ENCODE data around the gene N4BP2L1.

The N4BP2L1 gene

DNA sequence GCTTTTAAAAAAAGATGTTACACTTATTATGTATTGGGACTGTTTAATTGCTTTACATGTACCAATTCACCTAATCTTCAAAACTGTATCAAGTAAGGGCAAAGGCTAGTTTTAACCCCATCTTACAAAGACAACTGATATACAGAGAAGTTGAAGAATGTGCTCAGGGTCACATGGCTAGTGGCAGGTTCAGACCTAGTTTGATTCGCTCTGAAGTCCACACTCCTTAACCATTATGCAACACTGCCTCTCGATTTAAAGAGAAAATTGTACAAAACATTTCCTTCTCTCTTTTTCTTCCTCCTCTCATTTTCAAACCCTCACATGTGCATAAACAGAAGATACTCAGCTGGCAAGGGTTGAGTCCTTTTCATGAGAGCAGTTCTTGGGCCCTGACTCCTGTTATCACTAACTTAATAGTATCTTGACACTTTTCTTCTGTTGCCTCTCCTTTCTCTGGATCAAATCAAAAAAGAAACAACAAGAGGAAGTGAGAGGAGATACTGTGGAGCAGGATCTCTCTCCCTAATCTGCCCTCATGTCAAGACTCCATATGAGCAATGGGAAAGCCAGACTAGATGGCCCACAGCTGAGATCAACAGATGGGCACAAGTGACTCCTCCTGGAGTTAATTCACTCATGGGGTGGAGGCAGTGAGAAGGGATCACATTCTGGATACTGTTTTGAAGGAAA lies 19.0 kb upstream of the N4BP2L1 start:
- Mint-ChIP-seq H3K9me3 (no peaks in the 10 kb centered on the region), H3K4me3 (no peak overlapping the region), H3K27ac (peak overlapping the region in 1 of 2 donors; percentile 30), H3K4me1 (peaks cover 14% of the 10 kb centered on the region), H3K27me3 (no peaks in the 10 kb centered on the region)
- no peak for DNase-seq
- no peak for ATAC-seq

DNA sequence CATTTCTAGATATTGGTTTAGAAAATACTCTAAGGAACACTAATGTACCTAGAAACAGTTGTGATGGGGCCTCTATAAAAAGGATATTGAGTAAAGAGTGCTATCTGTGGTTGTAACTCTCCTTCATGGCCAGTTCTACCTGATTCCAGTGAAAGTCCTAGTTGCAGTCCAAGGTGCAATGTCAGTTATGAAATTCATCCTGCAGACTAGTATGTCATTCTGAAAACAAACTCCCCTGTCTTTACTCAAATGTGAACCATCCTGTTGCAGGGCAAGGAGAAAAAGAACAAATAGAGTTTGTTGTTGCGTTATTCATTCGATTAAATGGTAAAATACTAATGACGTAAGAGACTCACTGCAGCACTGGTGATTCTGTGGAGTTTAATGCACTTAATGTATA lies 18.3 kb upstream of the N4BP2L1 start:
- DNase-seq (no peak), ATAC-seq (no peak)
- Mint-ChIP-seq H3K4me1 (peaks cover 14% of the 10 kb centered on the region), H3K27ac (no peak overlapping the region), H3K4me3 (no peak overlapping the region), H3K9me3 (no peaks in the 10 kb centered on the region), H3K27me3 (no peaks in the 10 kb centered on the region)

DNA sequence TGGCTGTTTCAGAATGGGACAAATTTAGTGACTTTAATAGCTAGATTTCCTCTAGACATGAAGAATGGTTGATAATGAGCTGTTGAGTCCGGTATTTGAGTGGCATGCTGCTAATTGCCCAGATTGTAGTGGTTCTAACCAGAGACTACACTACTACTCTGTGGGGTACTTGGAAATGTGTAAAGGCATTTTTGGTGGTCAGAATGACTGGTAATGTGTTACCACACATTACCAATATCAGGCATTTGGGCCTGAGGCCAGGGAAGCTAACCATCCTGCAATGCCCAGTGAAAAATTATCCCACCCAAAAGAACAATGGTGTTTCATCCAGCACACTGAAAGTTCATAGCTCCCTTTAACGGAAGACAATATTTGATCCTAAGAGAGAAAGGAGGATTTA lies 17.5 kb upstream of the N4BP2L1 start:
- peaks cover 14% of the 10 kb centered on the region for H3K4me1 Mint-ChIP-seq
- DNase-seq: no peak
- H3K9me3 Mint-ChIP-seq: no peaks in the 10 kb centered on the region
- ATAC-seq: no peak
- H3K27me3 Mint-ChIP-seq: no peaks in the 10 kb centered on the region
- no peak overlapping the region for H3K4me3 Mint-ChIP-seq
- peak overlapping the region in 1 of 2 donors; percentile 8 for H3K27ac Mint-ChIP-seq

DNA sequence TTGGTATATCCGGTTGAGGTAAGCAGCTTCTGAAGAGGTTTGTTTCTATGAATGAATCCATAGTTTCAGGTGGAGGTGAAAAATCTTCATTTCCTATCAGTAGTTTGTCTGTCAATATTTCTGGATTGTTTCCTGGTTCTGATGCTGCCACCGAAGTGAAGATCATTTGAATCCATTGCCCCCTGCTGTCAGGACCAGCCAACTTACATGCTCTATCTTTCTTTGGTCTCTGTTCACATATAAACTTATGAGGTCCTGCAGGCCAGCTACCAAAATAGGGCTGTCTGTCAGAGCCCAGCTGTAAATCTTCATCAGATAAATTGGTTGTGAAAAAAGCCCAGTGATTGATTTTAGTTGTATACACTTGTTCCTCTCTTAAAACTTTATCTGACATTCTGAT lies 15.2 kb upstream of the N4BP2L1 start:
- Mint-ChIP-seq H3K27ac (no peak overlapping the region), H3K9me3 (no peaks in the 10 kb centered on the region), H3K4me1 (peaks cover 9% of the 10 kb centered on the region), H3K4me3 (no peak overlapping the region), H3K27me3 (no peaks in the 10 kb centered on the region)
- DNase-seq (peak; percentile 9 to 21), ATAC-seq (peak; percentile 71)

DNA sequence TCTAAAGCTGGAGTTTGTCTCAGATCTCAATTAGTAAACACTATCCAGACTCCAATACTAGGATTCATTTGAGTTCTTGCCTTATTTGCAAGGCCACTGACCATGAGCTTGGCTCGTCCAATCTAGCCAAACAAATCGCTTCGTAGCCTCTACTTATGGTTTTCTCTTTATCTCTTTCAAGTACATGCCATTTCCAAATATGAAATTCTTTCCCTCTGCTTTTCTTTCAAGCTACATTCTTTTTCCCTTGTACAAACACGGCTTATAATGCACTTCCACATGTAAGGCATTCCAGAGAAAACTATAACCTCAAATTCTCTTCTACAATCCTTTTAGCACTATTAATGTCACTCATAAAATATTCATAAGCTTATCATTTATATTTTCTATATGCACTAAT lies 10.9 kb upstream of the N4BP2L1 start:
- Mint-ChIP-seq H3K4me1 (peaks cover 6% of the 10 kb centered on the region), H3K27ac (peak overlapping the region in 1 of 2 donors; percentile 2), H3K9me3 (no peaks in the 10 kb centered on the region), H3K27me3 (no peaks in the 10 kb centered on the region), H3K4me3 (no peak overlapping the region)
- DNase-seq: no peak
- no peak for ATAC-seq

DNA sequence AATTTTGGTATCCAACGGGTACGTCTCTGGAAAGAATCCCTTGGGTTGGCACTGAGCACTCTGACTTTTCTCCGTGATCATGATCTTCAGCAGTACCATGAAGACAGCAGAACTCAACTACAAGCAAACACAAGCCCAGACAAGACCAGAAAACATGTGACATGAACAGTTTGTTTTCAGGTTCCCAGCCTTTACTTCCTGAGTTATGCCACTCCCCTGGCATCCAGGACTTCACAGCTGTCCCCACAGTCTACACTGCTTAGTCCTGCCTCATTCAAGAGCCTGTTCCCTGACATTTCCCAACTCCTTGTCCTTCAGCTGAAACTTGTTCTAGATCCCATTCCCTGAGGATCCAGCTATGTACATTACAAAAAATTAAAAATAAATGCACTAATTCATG lies 4.9 kb upstream of the N4BP2L1 start:
- peaks cover 17% of the 10 kb centered on the region for H3K4me1 Mint-ChIP-seq
- no peak overlapping the region for H3K27ac Mint-ChIP-seq
- ATAC-seq (no peak), DNase-seq (no peak)
- H3K4me3 Mint-ChIP-seq: no peak overlapping the region
- H3K27me3 Mint-ChIP-seq: no peaks in the 10 kb centered on the region
- H3K9me3 Mint-ChIP-seq: no peaks in the 10 kb centered on the region

DNA sequence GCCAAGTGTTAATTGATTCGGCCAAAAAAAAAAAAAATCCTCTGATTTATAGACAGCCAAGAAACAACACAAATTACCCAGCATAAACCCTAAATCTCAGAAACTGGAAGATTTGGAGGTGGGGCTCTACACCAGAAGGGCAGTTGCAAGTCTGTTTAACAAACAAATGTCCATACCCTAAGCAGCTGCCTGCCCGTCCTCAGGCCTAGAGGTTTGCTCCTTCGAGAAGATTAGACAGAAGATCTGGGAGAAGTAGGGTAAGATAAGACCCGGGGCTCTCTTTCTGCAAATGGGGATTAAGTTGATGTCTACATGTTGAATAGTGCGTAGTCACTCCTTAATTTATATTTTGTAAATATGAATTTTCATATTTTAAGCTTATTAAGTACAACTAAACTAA lies 3.4 kb upstream of the N4BP2L1 start:
- ATAC-seq (no peak), DNase-seq (no peak)
- H3K27me3 Mint-ChIP-seq: no peaks in the 10 kb centered on the region
- H3K9me3 Mint-ChIP-seq: no peaks in the 10 kb centered on the region
- no peak overlapping the region for H3K4me3 Mint-ChIP-seq
- no peak overlapping the region for H3K27ac Mint-ChIP-seq
- H3K4me1 Mint-ChIP-seq: peaks cover 21% of the 10 kb centered on the region

GRCh38 chr13:32430018-32430747 lies 2.3 kb upstream of the N4BP2L1 start:
- H3K4me3 Mint-ChIP-seq: peak overlapping the region in 1 of 2 donors; percentile 6
- ATAC-seq (no peak), DNase-seq (no peak)
- peak overlapping the region; percentile 17 to 86 for H3K27ac Mint-ChIP-seq
- no peaks in the 10 kb centered on the region for H3K9me3 Mint-ChIP-seq
- peaks cover 33% of the 10 kb centered on the region for H3K4me1 Mint-ChIP-seq
- H3K27me3 Mint-ChIP-seq: no peaks in the 10 kb centered on the region

GRCh38 chr13:32429433-32429909 lies 1.5 kb upstream of the N4BP2L1 start:
- Mint-ChIP-seq H3K9me3 (no peaks in the 10 kb centered on the region), H3K27me3 (no peaks in the 10 kb centered on the region)

DNA sequence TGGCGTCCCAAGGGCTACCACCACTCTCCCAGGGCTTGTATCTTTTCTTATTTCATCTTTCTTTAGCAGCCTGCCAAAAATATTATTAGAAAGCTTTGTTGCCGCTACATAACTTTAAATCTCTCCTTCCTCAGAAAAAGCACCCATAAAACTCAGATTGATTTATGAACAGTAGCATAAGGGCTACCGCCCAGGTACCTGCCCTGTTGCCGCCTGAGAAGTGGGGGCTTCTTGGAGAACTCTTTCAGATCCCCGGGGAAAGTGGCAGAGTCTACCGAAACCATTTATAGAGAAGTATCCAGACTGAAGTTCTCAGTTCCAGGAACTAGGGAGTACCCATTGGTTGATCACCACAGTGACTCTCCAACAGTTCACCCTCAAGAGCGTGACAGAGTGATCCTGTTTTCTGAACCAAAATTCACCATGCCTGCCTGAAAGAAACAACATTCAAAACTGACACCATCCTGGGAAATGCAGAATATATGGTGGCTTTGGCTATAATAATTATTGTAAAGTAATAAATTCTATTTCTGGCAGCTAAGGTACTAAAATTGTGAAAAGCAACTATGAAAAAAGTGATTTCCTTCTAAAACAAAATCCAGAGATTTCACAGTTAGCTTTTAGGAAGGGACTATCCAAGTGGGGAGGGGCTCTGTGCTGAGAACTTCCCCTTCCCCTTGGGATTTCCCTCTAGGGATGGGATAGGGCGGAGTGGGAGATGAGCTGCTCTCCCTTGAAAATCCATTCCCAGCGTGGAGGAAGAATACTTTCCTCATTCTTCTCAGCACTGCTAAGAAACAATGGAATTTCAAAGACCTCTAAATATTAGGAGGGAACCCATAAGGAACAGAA lies 877 bp upstream of the N4BP2L1 start:
- peaks cover 43% of the 10 kb centered on the region for H3K4me1 Mint-ChIP-seq
- ATAC-seq: no peak
- peak overlapping the region; percentile 92 to 99 for H3K27ac Mint-ChIP-seq
- H3K4me3 Mint-ChIP-seq: peak overlapping the region; percentile 81 to 96
- H3K9me3 Mint-ChIP-seq: no peaks in the 10 kb centered on the region
- DNase-seq: peak in 1 of 2 donors; percentile 9
- H3K27me3 Mint-ChIP-seq: no peaks in the 10 kb centered on the region

More at GRCh38 chr13:32429433-32429909, 1.5 kb upstream of the N4BP2L1 start:
- peaks cover 37% of the 10 kb centered on the region for H3K4me1 Mint-ChIP-seq
- ATAC-seq: no peak
- DNase-seq: no peak
- H3K4me3 Mint-ChIP-seq: peak overlapping the region in 1 of 2 donors; percentile 13
- peak overlapping the region in 1 of 2 donors; percentile 76 for H3K27ac Mint-ChIP-seq

- ATAC-seq (peak; percentile 40), DNase-seq (peak; percentile 68 to 73)
- Mint-ChIP-seq H3K27me3 (no peaks in the 10 kb centered on the region), H3K4me3 (peak overlapping the region; percentile 97), H3K27ac (peak overlapping the region; percentile 96 to 98), H3K4me1 (peaks cover 53% of the 10 kb centered on the region), H3K9me3 (no peaks in the 10 kb centered on the region)
These were observed 709 bp downstream of the N4BP2L1 start for GRCh38 chr13:32426990-32427851.

GRCh38 chr13:32426191-32426989 lies 1.5 kb downstream of the N4BP2L1 start:
- peak; percentile 57 for ATAC-seq
- Mint-ChIP-seq H3K9me3 (no peaks in the 10 kb centered on the region), H3K27me3 (no peaks in the 10 kb centered on the region), H3K4me3 (peak overlapping the region; percentile 97), H3K4me1 (peaks cover 53% of the 10 kb centered on the region), H3K27ac (peak overlapping the region; percentile 96 to 98)
- DNase-seq: peak; percentile 32 to 40

DNA sequence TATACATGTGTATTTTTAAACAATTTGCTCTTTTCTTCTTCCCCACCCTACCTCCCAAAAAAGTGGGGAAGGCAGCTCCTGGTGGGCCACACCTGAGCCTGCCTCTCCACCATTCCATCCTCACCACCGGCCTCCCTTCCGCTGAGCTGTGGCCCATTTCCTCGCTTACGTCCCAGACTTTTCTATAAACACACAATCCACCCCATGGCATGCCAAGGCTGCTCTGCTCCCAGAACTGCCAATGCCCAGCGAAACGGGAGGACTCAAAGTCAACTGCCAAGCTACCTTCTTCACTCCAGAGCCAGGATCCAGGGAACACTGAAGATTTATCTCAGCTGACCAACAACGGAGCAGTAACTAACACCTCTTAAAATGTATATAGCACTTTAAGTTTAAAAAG lies 2.8 kb downstream of the N4BP2L1 start:
- H3K27me3 Mint-ChIP-seq: no peaks in the 10 kb centered on the region
- DNase-seq (no peak), ATAC-seq (no peak)
- peak overlapping the region in 1 of 2 donors; percentile 93 for H3K27ac Mint-ChIP-seq
- H3K4me3 Mint-ChIP-seq: peak overlapping the region; percentile 97
- peaks cover 49% of the 10 kb centered on the region for H3K4me1 Mint-ChIP-seq
- H3K9me3 Mint-ChIP-seq: peaks cover 1 to 2% of the 10 kb centered on the region in 2 donors

- DNase-seq (no peak), ATAC-seq (no peak)
- Mint-ChIP-seq H3K4me3 (no peak overlapping the region), H3K9me3 (peaks cover 14 to 17% of the 10 kb centered on the region in 2 donors), H3K4me1 (peaks cover 40% of the 10 kb centered on the region), H3K27me3 (no peaks in the 10 kb centered on the region), H3K27ac (no peak overlapping the region)
These were observed 4.3 kb downstream of the N4BP2L1 start for GRCh38 chr13:32423592-32423991.

Data from stimulated activated naive CD8-positive, alpha-beta T cell treated with anti-CD3 and anti-CD28 coated beads, Interleukin-15, amount 100 ng/mL, for 72 hours (primary cell).